GM21423 (cell line): ENCODE data around the gene CIITA.

Experiments
- ATAC-seq: cut with Tn5 transposase; IDR thresholded peaks from one replicate; pipeline ENCODE4 v1.9.1; 2021; ENCODE audit warnings: mild to moderate bottlenecking, moderate library complexity; ENCODE audit not compliant: unreplicated experiment

The CIITA gene

GRCh38 chr16:10851512-10851911 is 25.5 kb upstream of the CIITA start:
- no peak for ATAC-seq

- no peak for ATAC-seq
These were observed 24.7 kb upstream of the CIITA start for GRCh38 chr16:10852286-10852685.

GRCh38 chr16:10852948-10853347 is 24.1 kb upstream of the CIITA start:
- no peak for ATAC-seq

GRCh38 chr16:10856042-10856441 is 21.0 kb upstream of the CIITA start:
- no peak for ATAC-seq

- ATAC-seq, result no peak
These were observed 18.8 kb upstream of the CIITA start for GRCh38 chr16:10858203-10858602.

- no peak for ATAC-seq
These were observed 18.0 kb upstream of the CIITA start for GRCh38 chr16:10859020-10859419.

GRCh38 chr16:10859658-10860057 is 17.3 kb upstream of the CIITA start:
- ATAC-seq, result no peak

GRCh38 chr16:10862438-10862837 is 14.6 kb upstream of the CIITA start:
- no peak for ATAC-seq

GRCh38 chr16:10865991-10866966 is 10.7 kb upstream of the CIITA start:
- no peak for ATAC-seq

GRCh38 chr16:10867199-10867598 is 9.8 kb upstream of the CIITA start:
- no peak for ATAC-seq

- ATAC-seq, result no peak
These were observed 8.9 kb upstream of the CIITA start for GRCh38 chr16:10868104-10868595.

GRCh38 chr16:10868596-10869469 is 8.2 kb upstream of the CIITA start:
- peak; percentile 49 for ATAC-seq

- no peak for ATAC-seq
These were observed 6.7 kb upstream of the CIITA start for GRCh38 chr16:10870137-10870776.

GRCh38 chr16:10870808-10871156 is 6.2 kb upstream of the CIITA start:
- ATAC-seq, result no peak

- peak; percentile 50 for ATAC-seq
These were observed 5.6 kb upstream of the CIITA start for GRCh38 chr16:10871157-10871991.

GRCh38 chr16:10876315-10876714 is 687 bp upstream of the CIITA start:
- no peak for ATAC-seq

GRCh38 chr16:10877472-10877946 is 507 bp downstream of the CIITA start:
- ATAC-seq, result no peak

GRCh38 chr16:10878328-10878643 is 1.3 kb downstream of the CIITA start:
- no peak for ATAC-seq

GRCh38 chr16:10878644-10879501 is 1.9 kb downstream of the CIITA start:
- ATAC-seq, result peak; percentile 20
